Fibroblast of villous mesenchyme (primary cell): ENCODE results near the gene STAT4. TPM values are rescaled to one million over a fixed set of nuclear protein-coding genes. Genes with fewer than 3 reads are reported as not detected.
A peak's percentile ranks its signal among the peaks of the same experiment; 100 is the strongest.

Experiments
- DNase-seq: peaks from one replicate; pipeline ENCODE4 v3.0.0-alpha.2; 2010; ENCODE audit warnings: low read depth
- H3K4me3 ChIP-seq: 2 replicates; pipeline ENCODE4 v1.5.1; 2011; ENCODE audit warnings: low read depth, mild to moderate bottlenecking, low read length
- total RNA-seq: library from RNA; depleted of rRNA; stranded (reverse); fragments of >200 nt; gene quantifications from 2 replicates; pipeline ENCODE4 v1.2.3, GENCODE V29; 2012
- TF ChIP-seq, protein P1 (sequence below): IDR thresholded peaks from 2 replicates; pipeline ENCODE4 v1.5.1; 2012; ENCODE audit warnings: low read depth, mild to moderate bottlenecking, low read length; ENCODE audit not compliant: insufficient read depth

Gene STAT4
- total RNA-seq, 1 donor: 2.6 TPM

DNA sequence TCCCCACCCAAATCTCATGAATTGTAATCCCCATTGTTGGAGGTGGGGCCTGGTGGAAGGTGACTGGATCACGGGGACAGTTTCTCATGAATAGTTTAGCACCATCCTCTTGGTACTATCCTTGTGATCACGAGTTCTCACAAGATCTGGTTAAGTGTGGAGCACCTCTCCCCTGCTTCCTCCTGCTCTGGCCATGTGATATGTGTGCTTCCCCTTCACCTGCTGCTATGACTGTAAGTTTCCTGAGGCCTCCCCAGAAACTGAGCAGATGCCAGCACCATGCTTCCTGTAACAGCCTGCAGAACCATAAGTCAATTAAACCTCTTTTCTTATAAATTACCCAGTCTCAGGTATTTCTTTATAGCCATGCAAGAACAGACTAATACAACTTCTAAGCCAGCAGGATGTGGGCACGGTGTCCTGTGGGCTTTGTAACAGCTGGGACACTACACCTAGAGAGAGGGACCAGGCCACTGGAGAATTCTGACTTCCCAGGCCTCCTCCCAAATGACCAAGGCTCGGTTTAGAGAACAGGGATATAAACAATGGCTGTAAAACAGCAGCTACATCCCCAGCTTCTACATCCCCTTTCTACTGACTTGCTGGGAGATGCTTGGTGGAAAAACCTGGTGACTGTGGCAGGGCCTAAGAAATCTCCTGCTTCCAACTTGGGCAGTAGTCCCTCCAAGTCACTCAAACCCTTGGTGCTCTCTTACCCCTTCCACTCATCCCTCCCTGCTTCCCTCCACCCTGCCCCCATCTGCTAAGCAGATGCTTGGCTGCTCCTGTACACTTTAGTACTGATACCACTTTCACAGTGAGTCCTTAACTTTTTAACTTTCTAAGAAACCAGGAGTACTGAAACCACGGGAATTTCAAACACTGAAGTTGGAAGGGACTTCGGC, 147.1 kb downstream of the STAT4 start:
- TF ChIP-seq, protein P1, sequence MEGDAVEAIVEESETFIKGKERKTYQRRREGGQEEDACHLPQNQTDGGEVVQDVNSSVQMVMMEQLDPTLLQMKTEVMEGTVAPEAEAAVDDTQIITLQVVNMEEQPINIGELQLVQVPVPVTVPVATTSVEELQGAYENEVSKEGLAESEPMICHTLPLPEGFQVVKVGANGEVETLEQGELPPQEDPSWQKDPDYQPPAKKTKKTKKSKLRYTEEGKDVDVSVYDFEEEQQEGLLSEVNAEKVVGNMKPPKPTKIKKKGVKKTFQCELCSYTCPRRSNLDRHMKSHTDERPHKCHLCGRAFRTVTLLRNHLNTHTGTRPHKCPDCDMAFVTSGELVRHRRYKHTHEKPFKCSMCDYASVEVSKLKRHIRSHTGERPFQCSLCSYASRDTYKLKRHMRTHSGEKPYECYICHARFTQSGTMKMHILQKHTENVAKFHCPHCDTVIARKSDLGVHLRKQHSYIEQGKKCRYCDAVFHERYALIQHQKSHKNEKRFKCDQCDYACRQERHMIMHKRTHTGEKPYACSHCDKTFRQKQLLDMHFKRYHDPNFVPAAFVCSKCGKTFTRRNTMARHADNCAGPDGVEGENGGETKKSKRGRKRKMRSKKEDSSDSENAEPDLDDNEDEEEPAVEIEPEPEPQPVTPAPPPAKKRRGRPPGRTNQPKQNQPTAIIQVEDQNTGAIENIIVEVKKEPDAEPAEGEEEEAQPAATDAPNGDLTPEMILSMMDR: no peak
- DNase-seq: no peak
- no peak overlapping the region for H3K4me3 ChIP-seq

DNA sequence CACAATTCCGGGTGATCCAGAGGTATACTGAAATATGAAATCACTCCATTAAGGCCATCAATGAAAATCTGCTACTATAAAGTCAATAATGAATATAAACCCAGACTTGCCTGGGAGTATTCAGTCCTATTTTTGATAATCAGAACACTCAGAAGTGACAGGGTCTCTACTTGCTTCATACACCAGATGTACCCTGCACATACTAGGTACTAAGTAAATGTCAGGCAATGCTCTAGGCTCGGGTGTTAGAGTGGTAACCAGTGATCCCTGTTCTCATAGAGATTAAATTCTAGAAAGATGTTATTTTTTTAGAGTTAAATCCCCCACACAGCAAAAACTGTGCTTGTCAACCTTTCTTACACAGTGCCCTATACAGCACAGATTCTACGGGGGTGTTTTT, 149.2 kb downstream of the STAT4 start:
- no peak for DNase-seq
- TF ChIP-seq, protein P1: no peak
- H3K4me3 ChIP-seq: no peak overlapping the region

DNA sequence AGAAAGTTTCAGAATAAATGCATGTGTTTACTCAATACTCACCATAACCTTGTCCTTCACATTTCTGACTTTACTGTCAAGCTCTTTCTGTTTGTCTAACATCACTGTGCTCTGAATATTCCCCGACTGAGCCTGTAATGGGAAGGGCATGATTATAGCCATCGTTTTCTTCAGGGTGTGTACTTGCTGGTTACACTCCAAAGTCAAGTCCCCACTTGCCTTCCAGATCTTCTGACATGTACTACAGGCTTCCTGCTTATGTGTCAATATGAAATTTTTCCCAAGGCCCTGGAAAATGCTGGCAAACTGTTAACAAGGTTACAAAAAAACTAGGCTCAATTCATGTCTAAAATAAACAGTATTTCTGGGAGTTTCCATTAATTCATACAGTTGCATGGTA, 149.8 kb downstream of the STAT4 start:
- DNase-seq: no peak
- TF ChIP-seq, protein P1: no peak

DNA sequence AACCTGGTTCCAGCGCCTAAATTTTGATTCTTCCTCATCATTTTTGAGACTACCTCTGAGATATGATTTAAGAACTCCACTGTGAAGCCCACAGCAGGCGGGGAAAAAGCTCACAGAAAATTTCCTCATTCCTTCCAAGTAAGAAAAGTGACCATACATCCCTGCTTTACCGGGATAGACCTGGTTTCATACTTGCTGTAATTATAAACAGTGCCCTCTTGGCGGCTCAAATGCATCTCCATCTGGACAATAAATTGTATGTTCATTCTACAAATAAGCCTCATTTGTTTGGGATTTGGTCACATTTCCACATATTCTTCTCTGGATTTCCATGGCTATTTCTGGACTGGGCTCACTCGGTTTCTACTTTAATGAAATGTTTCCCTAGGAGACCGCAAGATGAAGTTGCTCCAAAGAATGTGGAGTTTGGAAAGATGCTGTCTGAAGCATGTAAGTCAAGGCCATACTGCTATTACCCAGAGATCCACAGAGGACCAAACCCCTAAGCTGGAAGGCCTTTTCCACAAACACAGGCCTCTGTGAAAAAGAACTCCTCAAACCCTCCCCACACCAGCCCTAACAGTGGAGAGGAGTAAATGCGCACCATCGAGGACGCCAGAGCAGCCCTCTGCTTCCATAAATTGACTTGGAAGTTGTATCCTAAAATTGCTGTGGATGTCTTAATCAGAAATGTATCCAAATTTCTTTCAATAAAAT, 150.7 kb downstream of the STAT4 start:
- TF ChIP-seq, protein P1: no peak
- DNase-seq: no peak

More for the DNA sequence above, 149.8 kb downstream of the STAT4 start:
- no peak overlapping the region for H3K4me3 ChIP-seq

DNA sequence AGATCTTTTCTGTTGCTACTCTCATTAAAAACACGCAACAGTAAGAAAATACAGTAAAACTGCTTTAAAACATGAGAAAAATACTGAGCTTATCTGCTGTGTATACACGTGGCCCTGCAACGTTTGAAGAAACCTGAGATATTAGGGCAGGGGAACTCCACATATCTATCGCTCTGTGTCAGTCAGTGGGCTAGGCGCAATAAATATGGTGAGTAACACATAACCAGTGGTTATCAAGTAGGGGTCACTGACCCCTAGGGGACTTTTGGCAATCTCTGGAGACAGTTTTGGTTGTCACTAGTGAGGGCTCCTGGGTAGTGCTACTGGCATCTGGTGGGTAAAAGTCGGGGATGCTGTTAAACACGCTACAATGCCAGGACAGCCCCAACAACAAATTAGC, 151.7 kb downstream of the STAT4 start:
- no peak overlapping the region for H3K4me3 ChIP-seq
- DNase-seq: no peak
- TF ChIP-seq, protein P1: no peak

More for the DNA sequence above, 150.7 kb downstream of the STAT4 start:
- no peak overlapping the region for H3K4me3 ChIP-seq

DNA sequence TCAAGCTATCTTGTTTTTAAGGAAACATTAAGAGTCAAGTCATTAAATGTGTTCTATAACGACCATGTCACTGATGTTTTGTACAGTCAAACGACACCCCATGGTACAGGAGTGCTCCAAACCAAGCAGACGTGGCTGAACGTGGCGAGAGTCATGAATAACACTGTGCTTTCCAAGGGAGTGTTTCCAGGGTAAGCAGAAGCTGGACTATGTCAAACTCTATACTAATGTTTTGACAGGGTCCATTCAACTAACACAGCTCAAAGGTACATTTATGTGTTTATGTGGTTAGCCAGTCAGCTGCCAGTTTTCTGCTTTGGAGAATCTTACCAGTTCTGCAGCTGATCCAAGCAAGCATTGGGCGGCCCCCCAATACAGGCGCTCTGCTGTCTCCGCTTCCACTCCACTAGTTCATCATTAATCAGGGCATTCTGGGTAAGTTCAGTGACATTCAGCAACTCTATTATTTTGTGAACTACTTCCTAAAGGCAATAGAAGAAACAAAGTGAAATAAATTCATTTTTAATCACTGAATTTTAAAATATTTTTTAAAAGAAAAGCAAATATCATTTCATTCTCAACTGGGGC, 153.2 kb downstream of the STAT4 start:
- DNase-seq: peak; percentile 69
- TF ChIP-seq, protein P1: no peak
- H3K4me3 ChIP-seq: no peak overlapping the region
